T-helper 2 cell treated with Interferon-gamma antibody and Interleukin-4, amounts not matched to agents 100 ng/mL and 5 ng/mL, for 36 hours (primary cell): Measurements from ENCODE around the gene OR4K2. TPM values are rescaled to one million over a fixed set of nuclear protein-coding genes. Genes with fewer than 3 reads are reported as not detected.
"Not testable (repeated sequence)": the region's sequence is repeated elsewhere in the genome, so short reads cannot be mapped to it uniquely, and the experiment has no call there.

Experiments used
- intact Hi-C: fragments of 100-400 bp; cut with micrococcal nuclease; formaldehyde crosslinking; loops from one replicate; pipeline ENCODE4 v1.15.1; 2023
- total RNA-seq: library from RNA; stranded (reverse); gene quantifications from 2 replicates; pipeline ENCODE4 v1.2.3, GENCODE V29; 2022

Gene OR4K2
- total RNA-seq, result not detected in 2 replicates

GRCh38 chr14:19874842-19875241 lies at the start of gene OR4K2:
TSS of gene OR4K2 (plus strand) at chr14:19875142. CDS start at chr14:19876268, 1,126 bp downstream.
- intact Hi-C loops, result no loop called here

DNA sequence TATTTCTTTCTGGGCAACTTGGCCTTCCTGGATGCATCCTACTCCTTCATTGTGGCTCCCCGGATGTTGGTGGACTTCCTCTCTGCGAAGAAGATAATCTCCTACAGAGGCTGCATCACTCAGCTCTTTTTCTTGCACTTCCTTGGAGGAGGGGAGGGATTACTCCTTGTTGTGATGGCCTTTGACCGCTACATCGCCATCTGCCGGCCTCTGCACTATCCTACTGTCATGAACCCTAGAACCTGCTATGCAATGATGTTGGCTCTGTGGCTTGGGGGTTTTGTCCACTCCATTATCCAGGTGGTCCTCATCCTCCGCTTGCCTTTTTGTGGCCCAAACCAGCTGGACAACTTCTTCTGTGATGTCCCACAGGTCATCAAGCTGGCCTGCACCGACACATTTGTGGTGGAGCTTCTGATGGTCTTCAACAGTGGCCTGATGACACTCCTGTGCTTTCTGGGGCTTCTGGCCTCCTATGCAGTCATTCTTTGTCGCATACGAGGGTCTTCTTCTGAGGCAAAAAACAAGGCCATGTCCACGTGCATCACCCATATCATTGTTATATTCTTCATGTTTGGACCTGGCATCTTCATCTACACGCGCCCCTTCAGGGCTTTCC lies 47.2 kb upstream of the OR4K2 start:
- intact Hi-C loops, result not testable (repeated sequence)

GRCh38 chr14:19828314-19828713 lies 46.6 kb upstream of the OR4K2 start:
- intact Hi-C loops, result no loop called here

GRCh38 chr14:19834203-19834848 lies 40.6 kb upstream of the OR4K2 start:
- intact Hi-C loops, result not testable (repeated sequence)

DNA sequence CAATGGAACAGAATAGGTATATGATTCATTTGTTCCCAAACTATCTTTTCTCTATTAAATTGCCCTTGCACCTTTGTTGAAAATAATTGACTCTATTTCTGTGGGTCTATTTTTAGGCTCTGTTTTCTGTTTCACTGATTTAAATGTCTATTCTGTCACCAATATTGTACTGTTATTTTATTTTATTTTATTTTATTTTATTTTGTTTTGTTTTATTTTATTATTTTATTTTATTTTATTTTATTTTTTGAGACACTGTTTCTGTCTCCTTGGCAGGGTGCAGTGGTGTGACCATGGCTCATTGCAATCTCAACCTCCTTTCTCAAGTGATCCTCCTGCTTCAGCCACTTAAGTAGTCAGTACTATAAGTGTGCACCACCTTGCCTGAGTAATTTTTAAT lies 36.5 kb upstream of the OR4K2 start:
- intact Hi-C loops, result no loop called here

- intact Hi-C loops, result no loop called here
Observed at GRCh38 chr14:19851365-19851764, 23.6 kb upstream of the OR4K2 start.

DNA sequence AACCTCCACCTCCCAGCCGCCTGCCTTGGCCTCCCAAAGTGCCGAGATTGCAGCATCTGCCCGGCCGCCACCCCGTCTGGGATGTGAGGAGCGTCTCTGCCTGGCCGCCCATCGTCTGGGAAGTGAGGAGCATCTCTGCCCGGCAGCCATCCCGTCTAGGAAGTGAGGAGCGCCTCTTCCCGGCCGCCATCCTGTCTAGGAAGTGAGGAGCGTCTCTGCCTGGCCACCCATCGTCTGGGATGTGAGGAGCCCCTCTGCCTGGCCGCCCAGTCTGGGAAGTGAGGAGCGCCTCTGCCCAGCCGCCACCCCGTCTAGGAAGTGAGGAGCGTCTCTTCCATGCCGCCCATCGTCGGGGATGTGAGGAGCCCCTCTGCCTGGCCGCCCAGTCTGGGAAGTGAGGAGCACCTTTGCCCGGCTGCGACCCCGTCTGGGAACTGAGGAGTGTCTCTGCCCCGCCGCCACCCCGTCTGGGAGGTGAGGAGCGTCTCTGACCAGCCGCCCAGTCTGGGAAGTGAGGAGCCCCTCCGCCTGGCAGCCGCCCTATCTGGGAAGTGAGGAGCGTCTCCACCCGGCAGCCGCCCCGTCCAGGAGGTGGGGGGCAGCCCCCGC lies 8.8 kb upstream of the OR4K2 start:
- intact Hi-C loops, result not testable (repeated sequence)

DNA sequence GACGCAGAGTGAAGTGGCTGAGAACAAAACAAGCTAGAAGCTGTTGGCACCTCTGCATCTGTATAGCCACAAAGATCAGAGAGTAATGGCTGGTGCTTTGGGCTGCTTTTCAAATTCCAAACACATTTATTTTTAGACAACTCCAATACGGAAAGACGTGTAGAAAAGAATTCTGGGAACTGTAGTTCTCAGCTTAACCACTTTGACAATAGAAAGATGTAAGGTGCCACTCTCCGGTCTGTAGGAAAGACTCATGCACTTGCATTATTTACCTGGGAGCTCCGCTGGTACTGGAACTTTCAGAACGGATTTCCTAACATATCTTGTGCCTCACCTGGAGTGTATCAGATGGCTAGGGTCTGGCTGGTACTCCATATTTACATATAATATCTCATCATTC lies 1.8 kb upstream of the OR4K2 start:
- intact Hi-C loops, result no loop called here

DNA sequence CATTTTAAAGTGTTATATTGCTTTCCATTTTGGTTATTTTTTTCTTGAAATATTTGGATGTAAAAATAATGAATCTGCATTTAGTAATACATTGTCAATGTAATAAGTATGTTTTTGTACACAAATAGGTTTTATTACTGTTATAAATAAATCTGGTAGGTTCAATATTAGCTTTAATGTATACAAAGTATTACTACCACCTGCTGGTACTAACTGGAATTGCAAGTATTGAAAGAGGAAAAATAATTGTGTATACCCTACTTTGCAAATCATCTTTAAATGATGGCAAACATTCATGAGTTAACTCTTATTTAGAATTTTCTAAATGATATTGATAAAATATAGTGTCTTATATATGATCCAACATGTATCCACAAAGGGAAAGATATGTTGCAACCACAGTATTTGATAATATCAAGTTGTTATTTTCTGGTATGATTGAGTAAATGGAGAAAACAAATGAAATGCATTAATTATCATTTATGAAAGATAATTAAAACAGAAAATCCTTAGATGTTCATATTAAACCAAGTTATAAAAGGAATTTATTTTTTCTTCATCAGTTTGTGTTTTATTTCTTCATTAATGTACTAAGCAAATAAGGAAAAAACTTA lies 3.2 kb downstream of the OR4K2 start:
- intact Hi-C loops, result no loop called here

DNA sequence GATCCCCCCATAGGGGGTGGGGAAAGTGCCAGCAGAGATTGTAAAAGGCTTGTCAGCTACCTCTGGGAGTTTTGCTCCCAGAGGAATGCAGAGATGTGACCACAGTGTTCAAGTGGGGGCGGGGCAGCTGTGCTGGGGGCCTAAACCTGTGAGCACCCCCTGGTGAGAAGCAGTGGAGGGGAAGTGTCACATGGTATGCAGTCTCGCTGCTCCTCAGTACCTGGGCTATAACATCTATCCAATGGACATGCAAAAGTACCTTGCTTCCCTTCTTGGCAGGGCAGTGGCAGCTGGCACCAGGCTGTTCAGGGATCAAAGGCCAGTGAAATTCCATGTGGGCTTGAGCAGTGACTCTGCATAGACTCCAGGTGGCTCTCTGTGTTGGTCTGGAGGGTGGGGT lies 20.3 kb downstream of the OR4K2 start:
- intact Hi-C loops, result no loop called here

- intact Hi-C loops, result no loop called here
Observed at GRCh38 chr14:19900999-19901398, 26.1 kb downstream of the OR4K2 start.

GRCh38 chr14:19902409-19902808 lies 27.5 kb downstream of the OR4K2 start:
- intact Hi-C loops, result no loop called here

- intact Hi-C loops, result no loop called here
Observed at GRCh38 chr14:19906665-19907064, 31.7 kb downstream of the OR4K2 start.

GRCh38 chr14:19911114-19911513 lies 36.2 kb downstream of the OR4K2 start:
- intact Hi-C loops, result no loop called here

DNA sequence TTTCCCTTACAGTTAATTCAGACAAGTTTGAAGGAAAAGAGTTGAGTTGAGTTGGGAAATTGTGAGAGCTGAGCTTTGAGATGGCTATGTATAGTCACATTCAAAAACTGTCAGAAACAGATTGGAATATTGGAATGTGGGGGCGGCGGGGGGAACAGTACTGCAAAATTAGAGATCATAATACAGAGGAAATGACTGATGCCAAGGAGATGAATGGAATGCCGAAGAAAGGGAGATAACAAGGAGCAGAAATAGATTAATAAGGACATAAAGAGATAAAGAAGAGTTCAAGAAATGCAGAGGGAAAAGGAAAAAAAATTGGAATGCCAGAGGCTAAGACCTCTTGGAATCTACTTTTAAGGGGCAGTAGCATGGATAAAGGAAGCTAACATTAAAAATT lies 42.3 kb downstream of the OR4K2 start:
- intact Hi-C loops, result no loop called here

GRCh38 chr14:19917955-19918518 lies 43.1 kb downstream of the OR4K2 start:
- intact Hi-C loops, result no loop called here

DNA sequence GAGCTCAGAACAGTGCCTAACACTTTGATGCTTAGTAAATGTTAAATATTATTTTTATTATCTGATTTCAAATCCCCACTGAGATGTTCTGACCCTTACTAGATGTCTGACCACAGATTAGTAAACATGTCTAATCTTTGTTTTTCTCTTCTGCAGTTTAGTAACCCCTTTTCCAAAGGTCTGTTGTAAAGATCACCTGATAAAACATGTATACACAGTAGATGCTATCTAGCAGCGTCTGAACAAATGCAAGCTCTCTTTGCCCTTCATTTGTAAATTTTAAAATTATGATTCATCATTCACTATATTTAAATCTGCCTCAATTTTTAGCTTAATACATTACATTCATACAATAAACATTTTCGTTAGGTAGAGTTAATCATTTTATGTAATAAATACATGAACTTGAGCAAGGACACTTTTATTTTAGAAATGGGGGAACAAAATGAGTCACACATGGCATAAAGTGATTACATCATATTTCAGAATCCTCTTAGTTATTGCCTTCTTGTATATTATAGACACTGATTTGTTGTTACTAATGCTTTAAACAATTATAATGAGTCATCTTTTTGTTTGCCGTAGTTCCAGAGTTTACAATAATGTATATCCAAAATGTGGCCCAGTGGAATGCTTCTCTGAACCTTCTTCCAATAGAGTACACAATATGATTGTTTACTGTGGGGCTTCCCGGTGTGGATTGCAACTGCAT lies 43.8 kb downstream of the OR4K2 start:
- intact Hi-C loops, result no loop called here

DNA sequence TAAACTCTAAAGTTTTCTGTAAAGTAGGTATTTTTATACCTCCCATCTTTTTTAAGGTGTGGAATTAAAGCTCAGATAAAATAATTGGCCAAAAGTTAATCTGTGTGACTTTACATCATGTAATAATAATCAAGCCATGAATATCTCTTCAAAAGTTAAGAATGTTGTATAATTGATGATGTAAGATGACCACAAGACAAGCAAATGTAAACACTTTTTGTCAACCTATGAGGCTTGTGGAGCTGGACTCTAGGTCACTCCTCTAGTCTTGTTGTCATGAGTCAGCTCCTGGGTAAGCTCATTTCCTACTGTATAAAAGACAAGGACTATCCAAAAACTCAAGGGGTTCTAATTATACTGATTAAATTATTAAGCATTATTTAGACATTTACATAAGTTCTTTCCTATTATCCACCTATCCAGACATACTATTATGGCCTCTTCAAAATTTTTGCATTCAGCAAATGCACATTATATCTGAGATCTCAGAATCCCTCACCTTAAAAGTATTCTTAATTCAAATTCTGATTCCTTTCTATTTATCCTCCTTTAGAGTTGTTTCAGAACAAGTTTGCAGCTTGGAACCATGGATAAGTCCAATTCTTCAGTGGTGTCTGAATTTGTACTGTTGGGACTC lies 45.2 kb downstream of the OR4K2 start, which contains the start of gene OR4K5:
Gene OR4K5, plus strand, starts transcription at position 587 of the 637 bp plus-strand sequence. Its CDS starts 0 bp downstream, at position 587.
- intact Hi-C loops, result no loop called here

DNA sequence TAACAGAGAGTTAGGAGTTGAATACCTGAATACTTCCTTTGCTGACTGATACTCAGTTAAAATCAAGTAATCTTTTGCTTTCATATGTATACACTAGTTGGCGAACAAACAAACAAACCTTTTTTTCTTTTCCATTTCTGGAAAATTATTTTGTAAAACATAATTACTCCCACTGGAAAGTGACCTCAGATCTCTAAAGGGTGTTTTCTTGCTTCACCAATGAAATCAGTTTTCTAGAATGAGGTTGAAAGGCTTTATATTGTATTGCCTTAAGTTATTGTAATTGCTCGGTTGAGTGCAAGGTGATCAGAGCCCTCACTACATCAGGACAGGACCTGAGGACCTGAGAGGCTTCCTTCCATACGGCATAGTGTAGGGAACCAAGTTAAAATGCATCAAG lies 55.7 kb downstream of the OR4K2 start, which contains the start of gene OR4K1:
Gene OR4K1, plus strand, starts transcription at position 301 of the 400 bp plus-strand sequence. CDS start 4,750 bp downstream, outside the sequence.
- intact Hi-C loops, result no loop called here
